ENCODE measurements around the gene RPL29. TPM values are rescaled to one million over a fixed set of nuclear protein-coding genes. Genes with fewer than 3 reads are reported as not detected.

RPL29 gene
- total and polyA plus RNA-seq, 2 of the 4 experiments (the other 2 are of a cell fraction) = 2,081 to 2,126 TPM

DNA sequence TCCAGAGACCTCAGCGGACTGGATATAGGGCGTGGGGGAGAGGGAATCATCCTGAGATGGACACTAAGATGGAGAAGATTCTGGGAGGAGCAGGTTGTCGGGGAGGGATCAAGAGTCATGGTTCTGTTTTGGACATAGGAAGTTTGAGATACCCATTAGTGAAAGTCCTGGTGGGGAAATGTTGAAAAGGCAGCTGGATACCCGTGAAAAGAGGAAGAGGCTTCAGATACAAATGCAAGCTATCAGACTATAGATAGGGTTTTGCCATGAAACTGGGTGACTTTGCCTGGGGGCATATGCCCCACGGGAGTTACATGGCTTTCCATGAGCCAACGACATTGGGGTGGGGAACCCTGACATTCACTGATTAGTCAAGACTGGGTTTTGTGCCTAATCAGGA lies 41.6 kb downstream of the RPL29 start:
- BruUV-seq (replicated peaks) = no TSS peak
- H3K18ac ChIP-seq (ENCODE audit: low read depth, low read length) = no peak overlapping the region
- dilution Hi-C loops (cut with HindIII; ENCODE audit: low sequenced_read_pairs, unreplicated experiment) = no loop called here

More for the DNA sequence above, 41.6 kb downstream of the RPL29 start:
- POLR2A ChIA-PET (ENCODE audit: unreplicated experiment) = interaction anchor here (1.0 kb wide), 1 partner anchor 13 kb away, joined by 3 read pairs; the partner anchor contains the start of gene RRP9
- Histone ChIP-seq H2BK5ac (ENCODE audit: low read depth, low read length, poor library complexity, severe bottlenecking) (no peak overlapping the region), H3K27ac (ENCODE audit: insufficient read depth, low read length) (no peak overlapping the region), H3K27me3 (ENCODE audit: control insufficient read depth, insufficient read depth, low read length) (no peaks in the 10 kb centered on the region), H2BK20ac (ENCODE audit: low read depth, low read length) (0 out of 2 replicates have a peak overlapping the region, but pooled peaks have one; percentile 43), H3K4me1 (ENCODE audit: control insufficient read depth, insufficient read depth, low read length) (peaks cover 9% of the 10 kb centered on the region), H2AK9ac (replicated peaks; ENCODE audit: low read depth, low read length, poor library complexity) (no peak overlapping the region), H2BK120ac (ENCODE audit: low read depth, low read length) (peak overlapping the region; percentile 25; the same call in 1 of the 2 replicates), H3K56ac (ENCODE audit: extremely low read depth, insufficient read depth, low read length) (no peak overlapping the region), H3K4ac (ENCODE audit: low read depth, low read length) (peak overlapping the region; percentile 30), H2AK5ac (ENCODE audit: low read depth, low read length) (peak overlapping the region; percentile 47; the same call in 1 of the 2 replicates), H4K8ac (ENCODE audit: low read depth in 2 of 2, low read length in 2 of 2) (peak overlapping the region; percentile 36 to 41; a peak in 1 of 4 replicates), H3K4me3 (ENCODE audit: insufficient read depth, low read depth, low read length) (no peak overlapping the region), H4K20me1 (ENCODE audit: insufficient read depth, low read length) (peaks cover 3% of the 10 kb centered on the region; the same call in 1 of the 2 replicates), H3K79me1 (ENCODE audit: low read depth in 1 of 2, low read length in 2 of 2) (no peaks in the 10 kb centered on the region), H4K91ac (ENCODE audit: insufficient read depth, low read depth, low read length) (no peak overlapping the region), H3K23ac (ENCODE audit: low read depth, low read length) (no peak overlapping the region), H3K36me3 (ENCODE audit: control insufficient read depth, insufficient read depth, low read length) (peaks cover 17% of the 10 kb centered on the region; the same call in 1 of the 2 replicates), H2BK15ac (ENCODE audit: low read depth, low read length) (no peak overlapping the region), H3K9ac (ENCODE audit: low read depth, low read length) (no peak overlapping the region), H3K14ac (replicated peaks; ENCODE audit: low read depth, low read length) (no peak overlapping the region), H3K4me2 (ENCODE audit: low read depth, low read length) (no peak overlapping the region), H2AFZ (replicated peaks; ENCODE audit: low read length, poor library complexity) (no peak overlapping the region), H3K9me3 (ENCODE audit: control insufficient read depth, insufficient read depth, low read length) (no peaks in the 10 kb centered on the region), H4K5ac (ENCODE audit: low read depth, low read length) (peak overlapping the region; percentile 69), H3K9me1 (ENCODE audit: insufficient read depth, low read length) (peaks cover 6% of the 10 kb centered on the region; the same call in 1 of the 2 replicates)
- in situ Hi-C loops (cut with MboI; ENCODE audit: low sequenced_read_pairs) = loop anchor here (25.0 kb wide), 1 partner anchor 1617 kb away; the partner anchor contains the start of genes RASSF1, TUSC2 and ZMYND10
- WGBS, 2 experiments (ENCODE audit: extremely low coverage in 2 of 2, insufficient read length in 1 of 2) = 80% methylated on average over 3 of the region's 6 CpGs; no CpG with 5 or more reads in 1 of the 2 experiments
- TF ChIP-seq MXI1 (IDR thresholded peaks at IDR 0.05; ENCODE audit: borderline replicate concordance, low read depth, low read length) (no peak), POLR2A (IDR thresholded peaks at IDR 0.05; ENCODE audit: low read depth, low read length) (no peak), MAFK (IDR thresholded peaks at IDR 0.05; ENCODE audit: low read depth, low read length) (no peak), BHLHE40 (IDR thresholded peaks at IDR 0.05; ENCODE audit: low read depth, low read length) (no peak), RAD21 (IDR thresholded peaks at IDR 0.05; ENCODE audit: low read length) (no peak), SMC3 (IDR thresholded peaks at IDR 0.05; ENCODE audit: low read depth, low read length) (no peak), CHD1 (IDR thresholded peaks at IDR 0.05; ENCODE audit: low read depth, low read length) (no peak), NFE2L2 (IDR thresholded peaks at IDR 0.05; ENCODE audit: low read depth, low read length) (no peak)
- TF ChIP-seq, protein P1, sequence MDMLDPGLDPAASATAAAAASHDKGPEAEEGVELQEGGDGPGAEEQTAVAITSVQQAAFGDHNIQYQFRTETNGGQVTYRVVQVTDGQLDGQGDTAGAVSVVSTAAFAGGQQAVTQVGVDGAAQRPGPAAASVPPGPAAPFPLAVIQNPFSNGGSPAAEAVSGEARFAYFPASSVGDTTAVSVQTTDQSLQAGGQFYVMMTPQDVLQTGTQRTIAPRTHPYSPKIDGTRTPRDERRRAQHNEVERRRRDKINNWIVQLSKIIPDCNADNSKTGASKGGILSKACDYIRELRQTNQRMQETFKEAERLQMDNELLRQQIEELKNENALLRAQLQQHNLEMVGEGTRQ (IDR thresholded peaks at IDR 0.05; ENCODE audit: low read depth, low read length) = no peak
- TF ChIP-seq, protein P2, sequence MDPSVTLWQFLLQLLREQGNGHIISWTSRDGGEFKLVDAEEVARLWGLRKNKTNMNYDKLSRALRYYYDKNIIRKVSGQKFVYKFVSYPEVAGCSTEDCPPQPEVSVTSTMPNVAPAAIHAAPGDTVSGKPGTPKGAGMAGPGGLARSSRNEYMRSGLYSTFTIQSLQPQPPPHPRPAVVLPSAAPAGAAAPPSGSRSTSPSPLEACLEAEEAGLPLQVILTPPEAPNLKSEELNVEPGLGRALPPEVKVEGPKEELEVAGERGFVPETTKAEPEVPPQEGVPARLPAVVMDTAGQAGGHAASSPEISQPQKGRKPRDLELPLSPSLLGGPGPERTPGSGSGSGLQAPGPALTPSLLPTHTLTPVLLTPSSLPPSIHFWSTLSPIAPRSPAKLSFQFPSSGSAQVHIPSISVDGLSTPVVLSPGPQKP (IDR thresholded peaks at IDR 0.05; ENCODE audit: borderline replicate concordance, low read depth, low read length) = no peak
- TF ChIP-seq, protein P3, sequence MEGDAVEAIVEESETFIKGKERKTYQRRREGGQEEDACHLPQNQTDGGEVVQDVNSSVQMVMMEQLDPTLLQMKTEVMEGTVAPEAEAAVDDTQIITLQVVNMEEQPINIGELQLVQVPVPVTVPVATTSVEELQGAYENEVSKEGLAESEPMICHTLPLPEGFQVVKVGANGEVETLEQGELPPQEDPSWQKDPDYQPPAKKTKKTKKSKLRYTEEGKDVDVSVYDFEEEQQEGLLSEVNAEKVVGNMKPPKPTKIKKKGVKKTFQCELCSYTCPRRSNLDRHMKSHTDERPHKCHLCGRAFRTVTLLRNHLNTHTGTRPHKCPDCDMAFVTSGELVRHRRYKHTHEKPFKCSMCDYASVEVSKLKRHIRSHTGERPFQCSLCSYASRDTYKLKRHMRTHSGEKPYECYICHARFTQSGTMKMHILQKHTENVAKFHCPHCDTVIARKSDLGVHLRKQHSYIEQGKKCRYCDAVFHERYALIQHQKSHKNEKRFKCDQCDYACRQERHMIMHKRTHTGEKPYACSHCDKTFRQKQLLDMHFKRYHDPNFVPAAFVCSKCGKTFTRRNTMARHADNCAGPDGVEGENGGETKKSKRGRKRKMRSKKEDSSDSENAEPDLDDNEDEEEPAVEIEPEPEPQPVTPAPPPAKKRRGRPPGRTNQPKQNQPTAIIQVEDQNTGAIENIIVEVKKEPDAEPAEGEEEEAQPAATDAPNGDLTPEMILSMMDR (conservative IDR thresholded peaks at IDR 0.05; ENCODE audit: low read depth, low read length) = no peak
- ATAC-seq (ENCODE audit: low read depth) (no peak), DNase-seq (no peak)
- intact Hi-C loops (cut with micrococcal nuclease) = no loop called here
- CTCF ChIA-PET = interaction anchor here (0.9 kb wide), 1 partner anchor 20 kb away, joined by 4 read pairs; the partner anchor contains the start of gene ABHD14B

All from IMR-90 (cell line).